HG02884 (cell line): ENCODE results near the gene SLC22A14.
"Not testable (repeated sequence)": the region's sequence is repeated elsewhere in the genome, so short reads cannot be mapped to it uniquely, and the experiment has no call there.

Experiments used
- ATAC-seq: cut with Tn5 transposase; IDR thresholded peaks from one replicate; pipeline ENCODE4 v1.9.1; 2021; ENCODE audit warnings: mild to moderate bottlenecking, moderate library complexity; ENCODE audit not compliant: unreplicated experiment

The SLC22A14 gene

DNA sequence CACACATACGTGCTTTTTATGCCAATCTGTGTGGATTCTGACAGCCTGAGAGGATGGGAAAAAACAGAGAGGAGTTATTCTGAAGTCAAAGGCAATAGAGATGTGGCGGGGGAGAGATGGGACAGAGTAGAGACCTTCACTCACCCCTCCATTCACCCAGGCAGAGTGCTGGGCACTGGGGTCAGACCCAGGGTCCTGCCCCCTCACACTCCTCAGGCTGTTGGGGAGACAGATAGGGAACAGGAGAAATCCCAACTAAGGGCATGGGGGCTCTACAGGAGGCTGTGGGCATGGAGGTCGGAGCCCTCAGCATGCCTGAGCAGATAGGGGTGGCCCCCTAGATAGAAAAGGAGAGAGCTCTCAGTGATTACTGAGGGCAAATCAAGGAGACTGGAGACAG lies 30.3 kb downstream of the SLC22A14 start:
- no peak for ATAC-seq

DNA sequence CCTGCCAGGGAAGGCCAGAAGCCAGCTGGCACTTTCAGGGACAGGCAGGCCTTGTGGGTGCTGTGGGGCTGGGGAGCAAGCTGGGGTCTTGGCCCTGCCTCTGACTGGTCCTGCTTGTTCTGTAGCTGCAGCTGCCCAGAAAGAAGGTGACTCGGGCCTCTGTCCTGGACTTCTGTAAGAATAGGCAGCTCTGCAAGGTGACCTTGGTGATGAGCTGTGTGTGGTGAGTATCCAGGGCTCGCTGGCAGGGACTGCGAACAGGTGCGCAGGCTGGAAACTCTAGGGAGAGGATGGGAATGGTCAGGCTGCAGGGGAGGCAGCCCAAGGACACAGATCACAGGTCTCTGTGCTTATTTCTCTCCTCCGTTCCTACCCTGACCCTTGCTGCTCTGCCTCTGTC lies 31.2 kb downstream of the SLC22A14 start:
- ATAC-seq, result no peak

DNA sequence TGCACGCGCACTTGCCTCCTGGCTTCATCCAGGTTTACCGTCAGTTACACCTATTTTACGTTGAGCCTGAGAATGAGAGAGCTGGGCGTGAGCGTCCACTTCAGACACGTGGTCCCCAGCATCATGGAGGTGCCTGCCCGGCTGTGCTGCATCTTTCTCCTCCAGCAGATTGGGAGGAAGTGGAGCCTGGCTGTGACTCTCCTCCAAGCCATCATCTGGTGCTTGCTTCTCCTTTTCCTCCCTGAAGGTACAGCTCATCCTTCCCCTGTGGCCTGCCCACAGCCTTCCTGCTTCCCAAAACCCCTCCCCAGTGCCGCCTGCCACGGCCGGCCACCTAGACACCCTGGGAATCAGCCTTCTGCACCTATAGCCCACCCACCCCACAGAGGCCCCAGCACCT lies 31.6 kb downstream of the SLC22A14 start:
- ATAC-seq, result no peak

DNA sequence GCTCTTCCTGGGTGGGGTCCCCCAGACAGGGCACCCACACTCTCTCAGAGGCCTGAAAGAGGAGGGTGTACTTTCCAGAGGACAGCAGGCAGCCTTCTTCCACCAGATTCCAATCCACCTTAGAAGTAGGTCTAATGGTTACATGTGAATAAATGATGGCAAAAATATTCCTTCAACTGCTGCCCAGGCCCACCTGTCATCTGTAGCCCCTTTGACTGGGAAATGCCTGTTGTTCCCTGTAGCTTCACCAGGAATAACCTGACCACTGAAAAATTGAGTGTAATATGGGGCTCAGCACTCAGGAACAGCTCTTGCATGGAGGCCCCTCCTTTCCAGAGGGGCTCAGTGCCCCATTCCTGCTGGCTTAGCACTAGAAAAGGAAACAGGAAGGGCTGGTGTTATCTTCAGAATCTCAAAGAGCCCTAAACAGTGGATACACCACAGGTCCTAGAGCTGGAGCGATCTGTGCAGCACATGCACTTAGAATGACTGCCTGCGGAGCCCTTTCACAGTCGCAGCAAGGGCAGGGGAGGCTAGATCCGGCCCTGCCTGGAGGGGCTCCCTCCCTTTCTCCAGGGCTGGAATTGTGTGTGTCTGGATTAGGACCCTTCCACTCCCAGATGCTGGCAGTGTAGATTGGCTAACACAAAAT lies 32.1 kb downstream of the SLC22A14 start:
- no peak for ATAC-seq

DNA sequence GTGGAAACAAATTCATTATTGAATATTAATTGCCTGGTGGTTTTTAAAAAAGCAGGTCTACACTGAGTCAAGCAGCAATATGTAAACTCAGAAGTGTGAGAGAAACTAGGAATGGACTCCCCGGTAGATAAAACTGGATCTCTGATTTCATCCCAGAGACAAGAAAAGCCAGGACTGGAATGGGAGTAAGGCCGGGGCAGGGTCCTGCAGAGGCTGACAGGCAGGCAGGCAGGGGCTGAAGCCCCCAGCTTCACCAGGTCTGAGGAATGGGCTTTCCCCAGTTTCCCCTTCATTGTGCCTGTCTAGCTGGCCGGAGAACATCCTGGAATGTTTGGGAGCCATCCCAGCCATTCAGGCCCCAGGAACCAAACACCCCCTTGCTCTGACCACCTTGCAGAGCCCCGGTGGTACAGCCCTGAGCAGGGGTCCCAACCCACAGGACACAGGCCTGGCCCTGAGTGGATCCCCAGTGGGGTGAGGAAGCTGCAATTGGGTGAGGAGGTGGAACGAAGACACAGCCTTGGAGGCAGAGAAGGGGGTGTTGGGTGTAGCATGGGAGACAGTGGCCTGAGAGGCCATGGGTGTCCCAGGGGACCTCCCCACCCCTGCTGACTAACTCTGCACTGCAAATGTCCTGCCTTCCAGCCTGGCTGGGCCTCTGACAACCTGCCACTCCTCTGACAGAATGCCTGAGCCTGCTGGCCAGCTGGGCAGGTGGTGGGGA lies 32.8 kb downstream of the SLC22A14 start:
- no peak for ATAC-seq

DNA sequence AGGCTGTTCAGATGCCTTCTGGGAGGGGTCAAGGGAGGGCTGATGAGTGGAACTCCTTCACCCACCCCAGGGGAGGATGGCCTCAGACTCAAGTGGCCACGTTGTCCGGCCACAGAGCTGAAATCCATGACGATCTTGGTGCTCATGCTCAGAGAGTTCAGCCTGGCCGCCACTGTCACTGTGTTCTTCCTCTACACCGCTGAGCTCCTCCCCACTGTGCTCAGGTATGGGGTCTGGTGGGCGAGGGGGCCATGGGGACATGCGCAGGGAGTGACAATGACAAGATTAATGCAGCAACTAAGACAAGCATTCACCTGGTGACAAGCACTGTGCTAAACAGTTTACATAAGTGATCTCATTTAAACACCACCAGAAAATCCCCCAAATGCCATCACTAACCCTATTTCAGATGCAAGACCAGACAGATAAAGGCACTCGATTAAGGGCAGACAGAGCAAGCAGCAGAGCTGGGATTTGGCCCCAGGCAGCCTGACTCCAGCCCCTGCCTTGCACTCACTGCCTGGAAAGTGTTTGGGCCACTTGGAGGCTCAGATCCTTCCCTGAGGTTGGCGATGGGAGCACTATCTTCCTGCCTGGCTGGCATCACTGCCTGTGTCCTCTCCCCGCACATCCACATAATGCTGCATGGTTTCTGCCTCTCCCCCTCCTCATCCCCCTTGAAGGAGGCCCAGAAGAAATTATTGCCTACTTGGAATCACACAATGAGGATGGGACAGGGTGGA lies 33.6 kb downstream of the SLC22A14 start:
- ATAC-seq, result no peak

DNA sequence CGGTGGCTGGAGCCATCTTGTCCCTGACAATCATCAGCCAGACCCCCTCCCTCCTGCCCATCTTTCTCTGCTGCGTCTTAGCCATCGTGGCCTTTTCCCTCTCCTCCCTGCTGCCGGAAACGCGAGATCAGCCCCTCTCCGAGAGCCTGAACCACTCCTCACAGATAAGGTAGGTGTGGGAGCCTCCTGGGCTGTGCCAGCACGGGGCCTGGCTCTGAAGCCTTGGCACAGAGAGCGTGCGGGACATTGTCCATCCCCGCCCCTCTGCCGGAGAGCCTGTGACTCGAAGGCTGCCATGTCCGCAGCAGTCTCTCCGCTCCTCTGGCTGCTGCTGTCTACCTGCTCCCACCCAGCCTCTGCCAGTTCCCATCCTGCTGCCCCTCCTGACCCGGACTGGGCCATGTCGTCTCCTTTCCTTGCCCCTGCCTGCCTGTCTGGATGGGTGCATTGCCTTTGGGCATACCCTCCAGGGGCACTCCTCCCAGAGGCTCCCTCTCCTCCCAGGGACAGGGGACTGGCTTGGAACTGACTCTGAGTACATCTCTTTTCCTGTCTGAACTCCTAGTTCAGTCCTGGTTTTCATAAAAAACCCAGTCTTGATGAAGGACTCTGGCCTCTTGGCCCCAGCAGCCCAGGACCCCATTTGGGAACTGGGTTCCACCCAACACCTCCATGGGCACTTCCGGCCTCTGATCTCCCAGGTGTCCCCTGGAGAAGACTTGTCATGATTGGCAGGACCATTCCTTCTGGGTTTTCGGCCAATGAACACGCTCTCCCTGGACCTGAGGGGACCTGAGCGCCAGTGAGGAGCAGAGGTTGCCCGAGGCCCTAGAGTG lies 34.5 kb downstream of the SLC22A14 start:
- ATAC-seq, result no peak

DNA sequence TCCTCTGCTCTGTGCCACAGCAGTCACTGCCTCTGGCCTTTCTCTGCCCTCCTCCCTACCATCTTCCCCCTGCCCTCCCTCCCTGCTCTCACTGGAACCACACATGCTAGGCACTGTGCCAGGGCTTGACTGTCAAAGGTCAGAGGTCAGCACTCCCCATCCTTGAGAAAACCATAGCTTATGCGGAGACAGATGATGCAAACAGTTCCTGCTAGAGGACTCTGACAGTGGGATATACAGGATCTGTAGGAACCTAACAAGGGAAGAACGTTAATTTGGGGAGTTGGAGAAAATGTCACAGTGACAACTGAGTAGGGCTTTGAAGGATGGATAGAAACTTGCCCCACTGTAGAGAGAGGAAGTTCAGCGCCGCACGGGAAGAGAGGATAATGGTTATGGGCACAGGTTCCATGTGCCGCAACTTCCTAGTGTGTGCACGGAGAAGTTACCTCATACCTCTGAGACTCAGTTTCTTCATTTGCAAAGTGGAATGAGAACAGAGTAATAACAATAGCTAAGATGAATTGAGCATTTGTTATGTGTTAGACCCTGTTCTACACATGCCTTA lies 35.2 kb downstream of the SLC22A14 start:
- ATAC-seq, result no peak

DNA sequence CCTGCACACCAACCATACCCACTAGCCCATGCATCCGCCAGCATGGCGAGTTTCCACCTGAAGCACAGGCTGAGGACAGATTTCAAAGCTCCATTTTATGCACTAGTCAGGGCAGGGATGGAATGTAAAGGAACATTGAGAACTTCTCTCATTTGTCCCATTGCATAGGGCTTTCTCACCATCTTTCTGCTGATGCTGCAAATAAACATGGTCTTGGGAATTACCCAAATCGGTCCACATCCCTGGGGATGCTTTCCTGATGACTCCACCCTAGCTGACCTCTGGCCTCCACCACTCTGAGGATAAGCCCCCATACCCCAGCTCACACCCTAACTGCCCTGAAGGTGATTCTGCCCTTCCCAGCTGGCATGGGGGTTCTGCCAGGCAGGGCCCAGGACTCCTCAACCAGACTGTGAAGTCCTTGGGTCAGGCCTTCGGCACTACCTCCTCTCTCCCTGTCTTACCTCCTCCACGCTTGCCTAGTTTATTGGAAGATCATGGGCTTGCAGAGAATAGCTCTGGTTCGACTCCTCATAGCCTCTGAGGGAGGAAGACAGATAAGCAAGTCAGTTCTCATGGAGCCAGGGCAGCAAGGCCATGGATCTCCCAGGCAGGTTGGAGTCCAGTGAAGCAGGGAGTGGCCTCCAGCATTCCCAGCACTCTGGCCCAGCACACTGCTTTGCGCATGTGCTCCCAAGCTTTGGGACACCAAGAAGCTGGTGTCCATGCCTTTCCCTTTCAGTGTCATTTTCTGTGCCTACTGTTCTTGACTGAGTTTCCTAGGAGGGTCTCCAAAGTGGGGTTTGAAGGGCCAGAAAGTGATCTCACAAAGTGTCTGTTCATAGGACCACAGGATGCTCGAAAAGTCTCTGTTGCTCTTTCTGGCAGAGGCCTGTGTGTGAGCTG lies 36.9 kb downstream of the SLC22A14 start:
- no peak for ATAC-seq

DNA sequence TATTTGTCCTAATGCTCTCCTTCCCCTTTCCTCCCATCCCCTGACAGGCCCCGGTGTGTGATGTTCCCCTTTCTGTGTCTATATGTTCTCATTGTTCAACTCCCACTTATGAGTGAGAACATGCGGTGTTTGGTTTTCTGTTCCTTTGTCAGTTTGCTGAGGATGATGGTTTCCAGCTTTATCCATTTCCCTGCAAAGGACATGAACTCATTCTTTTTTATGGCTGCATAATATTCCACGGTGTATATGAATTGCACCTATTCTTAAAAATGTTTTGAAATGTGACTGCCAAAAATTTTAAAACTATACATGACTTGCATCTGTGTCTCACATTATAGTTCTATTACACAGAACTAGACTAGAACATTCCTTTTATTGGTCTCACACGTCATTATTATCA lies 38.5 kb downstream of the SLC22A14 start:
- not testable (repeated sequence) for ATAC-seq

DNA sequence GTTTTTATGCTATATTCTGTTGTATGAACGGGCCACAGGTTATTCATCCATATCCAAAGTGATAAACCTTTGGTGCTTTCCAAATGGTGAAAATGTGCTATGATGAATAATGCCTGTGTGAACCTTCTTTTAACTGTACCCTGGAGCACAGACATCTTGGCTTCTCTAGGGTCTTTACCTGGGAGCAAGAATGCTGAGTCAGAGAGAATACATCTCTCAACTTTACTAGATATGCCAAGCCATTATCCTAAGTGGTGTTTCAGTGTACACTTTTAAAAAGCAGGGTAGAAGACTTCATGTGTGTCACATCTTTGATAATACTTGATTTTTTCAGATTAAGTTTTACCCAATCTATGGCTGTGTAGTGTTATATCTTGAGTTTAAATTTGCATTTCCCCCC lies 41.0 kb downstream of the SLC22A14 start:
- ATAC-seq, result no peak

DNA sequence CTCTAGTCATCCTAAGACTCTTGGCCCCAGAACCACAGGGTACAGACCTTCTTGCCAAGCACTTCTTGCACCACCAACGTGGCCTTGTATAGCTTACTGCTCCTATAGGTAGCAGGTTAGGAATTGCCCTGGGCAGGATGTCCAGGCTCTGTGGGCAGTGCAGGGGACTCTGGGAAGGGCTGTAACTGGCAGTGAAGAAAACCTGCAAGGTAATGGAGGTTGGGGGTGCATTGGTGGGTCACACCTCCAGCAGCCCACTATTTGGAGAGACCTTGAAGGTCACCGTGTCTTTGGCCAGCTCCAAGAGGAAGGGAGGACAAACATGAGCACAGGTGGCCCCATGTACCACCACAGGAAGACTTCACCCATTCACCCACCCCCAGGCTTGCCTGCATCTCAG lies 43.2 kb downstream of the SLC22A14 start:
- no peak for ATAC-seq

DNA sequence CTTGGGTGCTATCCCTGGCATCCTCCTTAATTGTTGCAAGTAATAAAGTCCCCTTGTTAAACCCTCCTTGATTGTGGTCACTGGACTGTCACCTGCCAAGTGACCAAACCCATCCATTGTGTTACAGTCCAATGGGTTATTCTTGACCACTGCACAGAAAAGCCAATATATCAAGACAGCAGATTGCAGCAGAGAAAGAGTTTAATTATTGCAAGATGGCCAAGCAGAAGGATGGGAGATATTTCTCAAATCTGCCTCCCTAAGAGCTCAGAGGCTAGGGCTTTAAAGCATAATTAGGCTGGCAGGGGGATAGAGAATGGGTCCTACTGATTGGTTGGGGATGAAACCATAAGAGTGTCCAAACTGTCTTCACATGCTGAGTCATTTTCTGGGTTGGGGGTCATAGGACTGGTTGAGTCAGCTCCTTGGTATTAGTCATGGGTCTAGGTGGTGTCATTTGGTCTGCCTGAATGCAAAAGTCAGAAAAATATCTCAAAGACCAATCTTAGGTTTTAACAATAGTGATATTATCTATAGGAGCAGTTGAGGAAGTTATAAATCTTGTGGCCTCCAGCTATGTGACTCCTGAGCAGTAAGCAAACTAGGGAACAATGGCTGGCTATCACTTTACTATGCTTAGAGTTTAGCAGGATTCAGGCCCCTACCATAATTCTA lies 45.4 kb downstream of the SLC22A14 start:
- no peak for ATAC-seq

DNA sequence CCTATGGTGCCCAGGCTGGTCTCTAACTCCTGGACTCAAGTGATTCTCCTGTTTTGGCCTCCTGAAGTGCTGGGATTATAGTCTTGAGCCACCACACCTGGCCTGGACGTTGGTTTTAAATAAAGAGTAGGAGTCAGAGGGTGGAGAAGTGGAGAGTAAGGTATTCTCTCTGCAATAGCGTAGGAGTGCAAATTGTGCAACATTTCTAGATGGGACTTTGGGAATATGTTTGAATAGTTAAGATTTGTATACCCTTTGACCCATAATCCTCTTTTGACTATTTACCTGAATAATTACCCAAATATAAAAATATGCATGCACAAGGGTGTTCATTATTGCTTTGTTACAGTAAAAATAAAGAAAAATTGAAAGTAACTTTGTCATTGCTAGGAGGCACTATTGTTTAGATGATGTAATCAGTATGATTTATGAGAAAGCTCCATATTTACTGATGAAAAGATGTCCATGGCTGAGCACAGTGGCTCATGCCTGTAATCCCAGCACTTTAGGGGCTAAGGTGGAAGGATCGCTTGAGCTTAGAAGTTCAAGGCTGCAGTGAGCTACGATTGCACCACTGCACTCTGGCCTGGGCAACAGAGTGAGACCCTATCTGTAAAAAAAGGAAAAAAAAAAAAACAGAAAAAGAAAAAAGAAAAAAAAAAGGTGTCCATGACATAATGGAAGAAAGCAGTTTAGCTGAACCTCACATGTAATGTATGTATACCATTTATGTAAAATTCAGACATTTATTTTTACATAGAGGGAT lies 49.3 kb downstream of the SLC22A14 start:
- ATAC-seq, result no peak

DNA sequence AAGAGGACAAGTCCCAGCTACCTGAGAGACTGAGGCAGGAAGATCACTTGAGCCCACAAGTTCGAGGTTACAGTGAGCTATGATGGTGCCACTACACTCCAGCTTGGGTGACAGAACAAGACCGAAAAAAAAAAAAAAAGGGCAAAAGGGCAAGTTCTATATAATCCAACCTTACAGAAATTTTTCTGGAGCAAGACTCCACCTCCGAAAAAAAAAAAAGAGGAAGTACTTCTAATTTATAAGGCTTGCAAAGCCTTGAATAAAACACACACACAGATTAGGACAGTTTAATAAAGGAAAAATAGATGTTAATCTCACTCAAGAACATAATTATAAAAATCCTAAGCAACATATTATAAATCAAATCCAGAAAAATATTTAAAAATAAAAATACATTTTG lies 50.1 kb downstream of the SLC22A14 start:
- ATAC-seq, result no peak

DNA sequence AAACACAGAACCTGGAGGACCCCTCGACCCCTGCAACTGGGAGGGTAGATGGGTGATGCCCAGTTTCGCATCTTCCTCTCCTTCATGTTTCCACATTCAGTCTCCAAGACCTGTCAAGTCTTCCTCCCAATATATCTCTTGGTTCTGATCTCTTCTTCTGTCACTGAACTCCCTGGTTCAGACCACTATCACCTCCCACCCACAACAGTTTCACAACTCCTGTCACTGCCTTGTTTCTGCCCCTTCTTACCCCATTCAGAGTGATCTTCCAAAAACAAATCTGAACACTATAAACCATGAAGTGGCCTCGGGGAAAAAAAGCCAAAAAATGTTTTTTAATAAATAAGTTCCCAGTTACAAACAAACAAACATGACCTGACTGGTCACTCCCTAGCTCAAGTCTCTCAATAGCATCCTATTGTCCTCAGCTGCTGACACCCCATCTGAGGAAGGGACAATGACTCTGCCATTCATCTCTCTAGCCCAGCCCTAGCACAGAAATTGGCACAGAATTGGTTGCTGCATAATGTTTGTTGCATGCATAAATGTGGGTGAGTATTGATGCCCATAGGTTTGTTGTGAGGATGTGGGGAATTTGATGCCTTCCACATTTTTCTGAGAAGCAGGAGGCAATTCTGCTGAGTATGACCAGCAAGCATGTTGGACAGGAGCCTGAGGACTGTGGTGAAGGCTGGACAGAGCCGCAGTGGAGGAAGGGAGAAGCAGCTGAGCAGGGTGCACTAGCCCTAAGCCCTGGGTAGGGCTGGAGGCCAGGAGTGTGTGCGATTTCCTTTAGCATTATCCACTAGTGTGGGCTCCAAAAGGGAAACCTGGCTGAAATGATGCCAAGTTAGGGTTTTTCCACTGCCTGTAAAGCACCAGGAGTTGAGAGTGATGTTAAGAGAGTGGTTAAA lies 52.3 kb downstream of the SLC22A14 start:
- no peak for ATAC-seq

DNA sequence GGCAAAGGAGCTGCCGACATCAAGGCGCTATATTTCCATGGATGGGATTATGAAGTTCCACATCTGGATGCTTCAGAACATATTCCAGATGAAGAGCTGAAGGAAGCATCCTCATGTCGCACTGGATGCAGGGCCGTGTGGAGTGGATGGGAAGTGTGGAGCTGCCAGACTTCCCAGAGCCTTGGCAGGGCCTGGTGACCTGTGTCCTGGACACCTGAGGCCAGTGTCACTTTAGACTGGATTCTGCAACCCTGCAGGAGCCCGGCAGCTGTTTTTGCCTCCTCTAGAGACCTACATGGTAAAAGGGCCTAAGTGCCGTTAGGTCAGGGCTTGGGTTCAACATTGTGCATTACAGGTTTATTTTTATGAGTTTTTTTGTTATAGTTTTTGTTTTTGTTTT lies 53.2 kb downstream of the SLC22A14 start:
- ATAC-seq, result no peak

DNA sequence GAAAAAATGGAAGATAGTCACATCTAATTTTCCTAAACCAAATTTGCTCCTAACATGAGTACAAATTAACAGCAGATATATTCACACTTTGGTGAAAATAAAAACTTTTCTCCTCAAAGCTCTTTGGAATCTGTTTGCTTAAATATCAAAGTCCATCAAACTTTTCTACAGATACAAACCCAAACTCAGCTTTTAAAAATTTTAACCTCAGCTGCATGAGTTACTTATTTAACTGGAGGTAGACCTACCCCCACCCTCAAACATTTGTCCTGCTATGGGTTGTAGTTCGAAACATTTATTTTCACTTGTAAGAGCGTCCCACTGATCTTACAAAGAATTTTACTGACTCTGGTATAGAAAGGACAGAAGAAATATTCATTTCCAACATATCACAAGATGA lies 55.6 kb downstream of the SLC22A14 start:
- ATAC-seq, result no peak
